ENCODE results near the gene EML3.

EML3 gene

GRCh38 chr11:62615521-62615920 lies 2.9 kb upstream of the EML3 start:
- no peak for DNase-seq (ENCODE audit: low read depth)
- H3K4me3 ChIP-seq (ENCODE audit: low read length): no peak overlapping the region
- TF ChIP-seq, protein P1, sequence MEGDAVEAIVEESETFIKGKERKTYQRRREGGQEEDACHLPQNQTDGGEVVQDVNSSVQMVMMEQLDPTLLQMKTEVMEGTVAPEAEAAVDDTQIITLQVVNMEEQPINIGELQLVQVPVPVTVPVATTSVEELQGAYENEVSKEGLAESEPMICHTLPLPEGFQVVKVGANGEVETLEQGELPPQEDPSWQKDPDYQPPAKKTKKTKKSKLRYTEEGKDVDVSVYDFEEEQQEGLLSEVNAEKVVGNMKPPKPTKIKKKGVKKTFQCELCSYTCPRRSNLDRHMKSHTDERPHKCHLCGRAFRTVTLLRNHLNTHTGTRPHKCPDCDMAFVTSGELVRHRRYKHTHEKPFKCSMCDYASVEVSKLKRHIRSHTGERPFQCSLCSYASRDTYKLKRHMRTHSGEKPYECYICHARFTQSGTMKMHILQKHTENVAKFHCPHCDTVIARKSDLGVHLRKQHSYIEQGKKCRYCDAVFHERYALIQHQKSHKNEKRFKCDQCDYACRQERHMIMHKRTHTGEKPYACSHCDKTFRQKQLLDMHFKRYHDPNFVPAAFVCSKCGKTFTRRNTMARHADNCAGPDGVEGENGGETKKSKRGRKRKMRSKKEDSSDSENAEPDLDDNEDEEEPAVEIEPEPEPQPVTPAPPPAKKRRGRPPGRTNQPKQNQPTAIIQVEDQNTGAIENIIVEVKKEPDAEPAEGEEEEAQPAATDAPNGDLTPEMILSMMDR (conservative IDR thresholded peaks at IDR 0.05; ENCODE audit: low read depth, low read length): no peak

DNA sequence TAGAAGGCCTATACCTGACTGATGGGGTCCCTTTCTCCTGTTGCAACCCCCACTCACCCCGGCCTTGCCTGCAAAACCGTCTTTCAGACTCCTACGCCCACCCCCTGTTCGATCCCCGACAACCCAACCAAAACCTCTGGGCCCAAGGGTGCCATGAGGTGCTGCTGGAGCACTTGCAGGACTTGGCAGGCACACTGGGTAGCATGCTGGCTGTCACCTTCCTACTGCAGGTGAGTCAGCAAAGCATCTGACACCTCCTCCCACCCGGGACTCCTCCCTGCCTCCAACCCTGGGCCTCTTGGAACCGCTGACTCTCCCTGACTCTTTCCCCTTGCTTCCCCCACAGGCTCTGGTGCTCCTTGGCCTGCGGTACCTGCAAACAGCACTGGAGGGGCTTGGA lies 1.7 kb upstream of the EML3 start:
- TF ChIP-seq, protein P1 (conservative IDR thresholded peaks at IDR 0.05; ENCODE audit: low read depth, low read length): no peak
- no peak overlapping the region for H3K4me3 ChIP-seq (ENCODE audit: low read length)
- DNase-seq (ENCODE audit: low read depth): no peak

GRCh38 chr11:62613291-62613778 lies 760 bp upstream of the EML3 start:
- H3K4me3 ChIP-seq (ENCODE audit: low read length): peak overlapping the region; percentile 76
- DNase-seq (ENCODE audit: low read depth): no peak
- TF ChIP-seq, protein P1 (conservative IDR thresholded peaks at IDR 0.05; ENCODE audit: low read depth, low read length): no peak

GRCh38 chr11:62611705-62612365 lies 740 bp downstream of the EML3 start:
- TF ChIP-seq, protein P1 (conservative IDR thresholded peaks at IDR 0.05; ENCODE audit: low read depth, low read length): peak; percentile 3
- peak overlapping the region; percentile 76 for H3K4me3 ChIP-seq (ENCODE audit: low read length)
- no peak for DNase-seq (ENCODE audit: low read depth)

GRCh38 chr11:62610814-62611704 lies 1.5 kb downstream of the EML3 start:
- TF ChIP-seq, protein P1 (conservative IDR thresholded peaks at IDR 0.05; ENCODE audit: low read depth, low read length): no peak
- H3K4me3 ChIP-seq (ENCODE audit: low read length): peak overlapping the region; percentile 76
- no peak for DNase-seq (ENCODE audit: low read depth)

DNA sequence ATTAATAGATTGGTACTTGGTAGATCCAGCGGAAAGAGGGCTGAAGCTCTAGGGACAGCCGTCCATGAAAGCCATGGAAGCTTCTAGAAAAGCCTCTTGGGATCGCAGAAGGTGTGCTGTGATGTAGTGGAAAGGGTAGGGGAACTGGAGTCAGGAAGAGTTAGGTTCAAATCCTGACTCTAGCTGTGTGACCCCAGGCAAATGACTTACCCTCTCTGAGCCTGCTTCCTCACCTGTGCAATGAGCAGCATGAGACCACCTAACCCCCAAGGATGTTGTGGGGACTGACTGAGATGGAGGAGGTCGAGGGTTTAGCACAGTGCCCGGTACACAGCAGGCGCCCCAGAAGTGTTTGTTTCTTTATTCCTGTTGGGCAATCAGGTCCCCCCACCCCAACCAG lies 2.2 kb downstream of the EML3 start:
- no peak for DNase-seq (ENCODE audit: low read depth)
- TF ChIP-seq, protein P1 (conservative IDR thresholded peaks at IDR 0.05; ENCODE audit: low read depth, low read length): no peak
- H3K4me3 ChIP-seq (ENCODE audit: low read length): no peak overlapping the region
